Epidermal melanocyte (primary cell): ENCODE data around the gene PAQR3.
A peak's percentile ranks its signal among the peaks of the same experiment; 100 is the strongest.
"Not testable (repeated sequence)": the region's sequence is repeated elsewhere in the genome, so short reads cannot be mapped to it uniquely, and the experiment has no call there.

Experiments
- DNase-seq: peaks from one replicate; pipeline ENCODE4 v3.0.0; 2011; ENCODE audit warnings: low spot score; ENCODE audit not compliant: insufficient read length

PAQR3 gene

DNA sequence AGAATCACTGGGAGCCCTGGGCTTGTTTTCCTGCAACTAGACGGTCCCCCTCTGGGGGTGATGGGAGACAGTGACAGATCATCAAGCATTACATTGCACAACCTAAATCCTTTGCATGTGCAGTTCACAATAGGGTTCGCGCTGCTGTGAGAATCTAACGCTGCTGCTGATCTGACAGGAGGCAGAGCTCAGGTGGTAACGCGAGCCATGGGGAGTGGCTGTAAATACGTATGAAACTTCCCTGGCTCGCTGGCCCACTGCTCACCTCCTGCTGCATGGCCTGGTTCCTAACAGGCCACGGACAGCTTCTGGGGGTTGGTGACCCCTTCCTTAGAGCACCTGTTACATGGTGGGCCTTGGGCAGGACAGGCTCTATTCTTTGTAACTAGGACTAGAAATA, 10.4 kb downstream of the PAQR3 start:
- DNase-seq, result no peak

DNA sequence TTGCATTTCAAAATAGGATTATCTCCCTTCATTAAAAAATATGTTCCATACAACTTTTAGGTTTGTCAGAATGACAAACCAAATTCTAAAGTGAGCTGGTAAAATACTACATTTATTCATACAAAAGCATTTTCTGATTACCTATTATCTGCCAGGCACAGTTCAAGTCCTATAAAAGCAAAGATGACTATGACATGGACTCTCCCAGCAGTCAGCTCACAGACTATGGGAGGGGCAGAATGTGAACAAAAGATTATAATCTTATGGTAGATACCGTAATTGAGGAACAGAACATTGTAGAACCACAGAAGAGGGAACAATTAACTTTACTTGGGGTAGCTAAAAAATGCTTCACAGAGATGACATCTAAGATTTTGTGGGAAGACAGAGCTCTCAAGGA, 12.4 kb downstream of the PAQR3 start:
- no peak for DNase-seq

DNA sequence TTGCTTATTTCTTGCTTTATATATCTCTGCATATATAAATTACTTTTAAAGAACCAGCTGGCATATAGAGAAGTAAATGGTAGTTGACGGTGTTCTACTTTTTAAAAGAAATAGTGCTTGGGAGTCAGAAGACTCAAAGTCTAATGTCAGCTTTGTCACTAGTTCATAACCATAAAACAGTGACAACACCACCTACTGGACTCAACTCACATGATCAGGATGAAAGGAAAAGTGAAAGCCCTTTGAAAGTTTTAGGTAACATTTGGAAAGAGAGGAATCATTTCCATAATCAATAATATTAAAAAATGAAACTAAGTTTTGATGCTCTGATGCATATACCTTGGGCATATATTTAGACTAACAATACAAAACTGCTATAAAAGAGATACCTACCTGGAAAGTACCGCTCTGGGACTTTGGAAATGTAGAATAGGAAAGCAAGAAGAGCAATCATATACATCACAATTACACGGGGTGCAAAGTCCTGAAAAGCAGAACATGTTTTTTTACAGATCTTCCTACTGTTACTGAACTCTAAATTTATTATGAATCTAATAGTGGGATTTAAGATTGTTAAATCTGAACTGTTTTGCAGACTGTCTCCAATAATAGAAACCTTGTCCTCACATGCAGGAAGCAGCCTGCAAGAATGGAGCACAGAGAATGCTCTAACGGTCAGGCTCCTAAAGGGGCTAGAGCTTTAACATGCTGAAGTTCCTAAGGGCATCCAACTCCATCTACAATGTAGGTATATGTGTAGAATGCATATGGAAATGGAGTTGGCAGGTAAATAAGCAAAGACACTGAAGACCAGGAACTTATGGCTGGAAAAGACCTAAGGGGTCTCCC, 15.6 kb downstream of the PAQR3 start:
- DNase-seq, result no peak

DNA sequence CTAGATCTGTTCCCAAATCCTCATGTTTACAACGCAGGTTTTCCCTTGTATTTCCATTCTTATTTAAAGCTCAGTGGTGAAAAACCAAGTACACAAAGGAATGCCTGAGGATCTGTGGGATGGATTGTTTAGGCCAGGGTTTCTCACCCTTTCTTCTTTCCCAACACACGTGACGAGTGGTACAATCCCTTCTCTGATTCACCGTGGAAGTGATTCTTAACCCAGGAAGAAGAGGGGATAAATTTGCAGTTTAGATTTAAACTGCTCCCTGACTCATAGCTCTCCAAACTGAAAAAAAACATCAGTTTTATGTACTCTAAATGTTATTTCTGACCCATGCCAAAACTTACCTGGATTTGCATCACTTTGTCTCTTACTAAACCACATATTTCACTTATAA, 17.0 kb downstream of the PAQR3 start:
- DNase-seq, result no peak

DNA sequence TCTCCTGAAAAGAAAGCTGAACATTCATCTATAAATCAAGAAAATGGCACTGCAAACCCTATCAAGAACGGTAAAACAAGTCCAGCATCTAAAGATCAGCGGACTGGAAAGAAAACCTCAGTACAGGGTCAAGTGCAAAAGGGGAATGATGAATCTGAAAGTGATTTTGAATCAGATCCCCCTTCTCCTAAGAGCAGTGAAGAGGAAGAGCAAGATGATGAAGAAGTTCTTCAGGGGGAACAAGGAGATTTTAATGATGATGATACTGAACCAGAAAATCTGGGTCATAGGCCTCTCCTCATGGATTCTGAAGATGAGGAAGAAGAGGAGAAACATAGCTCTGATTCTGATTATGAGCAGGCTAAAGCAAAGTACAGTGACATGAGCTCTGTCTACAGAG, 28.6 kb downstream of the PAQR3 start:
- DNase-seq, result no peak

DNA sequence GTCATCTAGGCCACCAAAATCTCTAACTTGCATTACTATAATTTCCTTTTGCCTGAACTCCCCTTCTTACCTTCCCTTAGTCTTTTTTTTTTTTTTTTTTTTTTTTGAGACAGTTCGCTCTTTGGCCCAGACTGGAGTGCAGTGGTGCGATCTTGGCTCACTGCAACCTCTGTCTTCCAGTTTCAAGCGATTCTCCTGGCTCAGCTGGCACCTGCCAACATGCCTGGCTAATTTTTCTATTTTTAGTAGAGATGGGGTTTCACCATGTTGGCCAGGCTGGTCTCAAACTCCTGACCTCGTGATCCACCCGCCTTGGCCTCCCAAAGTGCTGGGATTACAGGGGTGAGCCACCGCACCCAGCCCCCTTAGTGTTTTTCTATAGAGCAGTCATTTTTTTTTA, 30.3 kb downstream of the PAQR3 start:
- DNase-seq, result not testable (repeated sequence)

DNA sequence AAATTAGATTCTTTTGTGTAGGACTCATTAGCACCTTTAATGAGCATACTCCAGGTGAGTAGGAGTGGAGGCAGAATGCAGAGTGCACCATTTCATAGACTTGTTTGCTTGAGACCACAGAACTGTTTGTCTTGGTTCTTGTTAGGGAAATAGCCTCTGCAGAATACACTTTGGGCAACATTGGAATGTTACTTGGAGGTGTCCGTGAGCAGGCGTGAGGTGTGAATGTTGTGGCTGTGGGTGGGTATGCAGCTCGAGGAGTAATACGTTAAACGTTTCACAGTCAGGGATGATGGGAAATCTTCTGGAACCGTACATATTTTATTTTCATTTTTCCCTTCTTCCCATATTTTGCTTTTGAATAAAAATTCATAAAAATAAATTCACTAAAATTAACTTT, 31.6 kb downstream of the PAQR3 start:
- no peak for DNase-seq

DNA sequence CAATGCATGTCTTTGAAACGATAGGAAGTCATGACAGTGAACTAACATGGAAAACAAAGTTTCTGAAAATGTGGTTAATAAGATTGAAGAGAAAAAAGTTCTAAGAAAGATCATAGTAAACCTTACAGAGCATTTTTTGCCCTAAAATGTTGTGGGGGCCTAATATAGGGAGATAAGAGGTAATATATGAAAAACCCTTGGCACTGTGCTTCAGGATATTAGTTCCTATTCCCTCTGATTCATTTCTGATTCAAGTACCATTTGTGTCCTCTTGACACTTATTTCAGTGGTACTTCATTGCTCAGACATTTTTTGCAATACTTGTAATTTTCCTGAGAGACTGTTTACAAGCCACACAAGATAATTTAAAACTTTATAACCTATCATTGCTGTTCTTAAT, 35.1 kb downstream of the PAQR3 start:
- DNase-seq, result no peak

DNA sequence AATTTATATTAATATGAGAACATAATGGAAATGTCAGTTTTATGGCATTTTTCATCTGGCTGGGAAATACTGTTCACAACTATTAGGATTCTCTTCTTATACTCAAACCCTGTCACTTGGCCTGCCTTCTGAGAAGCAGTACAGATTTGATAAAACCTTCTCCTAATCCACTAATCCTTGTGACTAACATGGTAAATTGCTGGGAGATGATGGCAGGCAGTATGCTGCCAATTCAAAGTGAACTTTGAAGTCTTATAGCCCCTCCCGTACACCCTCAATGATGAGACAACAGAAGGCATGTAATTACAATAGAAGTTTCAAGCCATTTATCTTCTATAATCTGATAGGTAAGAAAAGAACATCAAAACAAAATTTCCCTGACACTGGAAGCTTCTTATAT, 36.9 kb downstream of the PAQR3 start:
- DNase-seq, result no peak

DNA sequence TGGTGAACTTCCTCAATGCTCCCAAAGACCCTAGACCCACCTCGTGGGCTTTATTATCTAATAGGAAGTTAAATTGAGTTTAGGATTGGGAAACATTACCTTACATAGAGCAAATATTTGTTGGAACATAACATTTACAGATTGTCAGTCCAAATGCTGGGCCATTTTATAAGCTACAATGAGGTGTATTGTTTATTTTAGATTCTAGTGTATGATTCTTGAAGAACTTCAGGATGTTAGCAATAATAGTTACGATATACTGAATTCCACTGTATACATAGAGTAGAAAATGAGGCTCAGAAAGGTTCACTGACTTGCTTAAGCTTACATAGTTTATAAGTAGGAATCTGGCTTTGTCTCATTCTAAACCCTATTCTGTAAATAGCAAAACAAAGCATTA, 37.4 kb downstream of the PAQR3 start:
- DNase-seq, result no peak

DNA sequence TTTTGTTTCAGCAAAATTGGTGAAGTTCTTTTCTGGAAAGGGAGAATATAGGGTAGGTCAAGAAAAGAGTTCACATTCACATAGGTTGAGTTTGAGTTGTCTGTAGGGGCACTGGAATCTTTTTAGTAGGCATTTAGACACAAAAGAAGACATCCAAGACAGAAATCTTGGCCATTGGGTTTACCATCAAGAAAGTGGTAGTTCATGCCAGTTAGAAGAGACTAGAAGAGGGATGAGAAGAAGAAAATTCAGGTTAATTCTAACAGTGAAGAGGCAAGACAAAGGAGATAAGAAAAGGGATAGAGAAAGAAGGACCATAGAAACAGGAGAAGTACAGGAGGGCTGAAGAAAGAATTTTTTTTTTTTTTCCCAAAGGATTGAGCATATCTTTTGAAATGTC, 39.9 kb downstream of the PAQR3 start:
- DNase-seq, result no peak

DNA sequence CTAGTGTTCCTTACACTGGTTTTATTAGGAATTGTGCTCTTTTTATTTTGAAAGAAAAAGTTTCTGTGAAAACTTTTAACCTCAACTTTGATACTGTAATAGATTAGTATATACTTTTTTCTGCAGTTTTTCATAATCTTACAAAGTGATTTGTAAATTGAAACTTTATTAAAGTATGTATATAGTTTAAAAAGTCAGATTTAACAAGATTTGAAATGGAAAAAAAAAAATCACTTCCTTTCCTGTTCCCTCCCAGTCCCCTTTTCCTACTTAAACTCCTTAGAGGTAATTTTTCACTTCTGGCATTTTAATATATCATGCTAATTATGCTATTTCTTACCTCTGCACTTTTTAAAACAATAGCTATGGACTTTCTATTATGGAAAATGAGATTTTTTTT, 49.3 kb downstream of the PAQR3 start:
- no peak for DNase-seq

DNA sequence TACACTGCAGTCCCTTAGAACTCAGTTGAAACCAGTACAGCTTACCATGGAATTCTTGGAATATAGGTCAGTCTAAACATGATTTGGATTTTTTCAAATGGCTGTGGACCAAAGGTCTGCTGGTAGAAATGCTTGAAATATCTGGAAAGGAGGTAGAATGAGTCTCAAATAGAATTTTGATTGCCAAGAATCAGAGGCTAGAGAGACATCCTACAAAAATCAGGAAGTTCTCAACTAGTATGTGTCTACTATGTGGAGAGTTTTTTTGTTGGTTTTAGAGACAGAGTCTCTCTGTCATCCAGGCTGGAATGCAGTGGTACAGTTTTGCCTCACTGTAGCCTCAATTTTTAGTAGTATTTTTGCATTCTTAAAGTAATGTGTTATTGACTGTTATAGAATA, 53.6 kb downstream of the PAQR3 start:
- no peak for DNase-seq

DNA sequence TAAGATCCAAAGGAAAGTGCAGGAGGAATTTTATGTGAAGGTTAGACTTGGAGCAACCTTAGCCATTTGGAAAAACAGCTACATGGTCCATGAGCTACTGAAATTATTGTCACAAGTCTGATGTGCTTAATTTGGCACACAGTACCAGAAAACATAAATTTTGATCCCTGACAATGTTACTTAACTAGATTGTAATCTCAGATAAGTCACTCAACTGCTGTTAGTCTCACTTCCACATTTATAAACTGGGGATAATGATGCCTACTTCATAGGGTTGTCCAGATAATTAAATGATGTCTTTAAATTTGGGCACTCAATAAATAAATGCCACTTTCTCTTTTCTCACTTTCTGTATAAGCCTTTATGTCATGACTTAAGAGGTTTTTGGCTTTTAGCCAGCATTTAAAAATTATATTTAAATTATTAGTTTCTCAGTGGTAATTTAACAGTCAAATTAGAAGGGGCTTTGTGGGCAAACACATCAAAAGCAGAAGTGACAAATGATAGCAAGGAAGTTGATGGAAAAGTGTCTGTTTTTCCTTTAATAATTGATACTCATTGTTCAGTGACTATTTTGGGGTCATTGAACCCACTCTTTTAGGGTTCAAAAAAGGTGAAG, 58.3 kb downstream of the PAQR3 start:
- DNase-seq, result no peak

DNA sequence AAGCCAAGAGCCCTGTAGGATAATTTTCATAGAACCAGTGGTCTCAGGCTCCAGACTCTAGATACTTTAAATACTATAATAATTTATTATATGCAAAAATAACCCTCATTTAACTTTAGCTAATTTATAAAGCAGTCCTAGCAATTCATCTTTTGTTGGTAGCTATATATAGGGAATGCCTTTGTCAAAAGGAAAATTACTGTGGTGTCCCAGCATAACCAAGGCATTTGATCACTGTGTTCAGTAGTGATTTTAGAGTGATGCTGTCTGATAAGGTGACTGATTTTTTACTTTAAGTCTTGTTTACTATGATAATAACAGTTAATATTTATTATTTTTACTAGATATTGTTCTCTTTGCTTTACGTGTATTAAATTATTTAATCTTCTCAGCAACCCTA, 61.2 kb downstream of the PAQR3 start:
- DNase-seq, result no peak

DNA sequence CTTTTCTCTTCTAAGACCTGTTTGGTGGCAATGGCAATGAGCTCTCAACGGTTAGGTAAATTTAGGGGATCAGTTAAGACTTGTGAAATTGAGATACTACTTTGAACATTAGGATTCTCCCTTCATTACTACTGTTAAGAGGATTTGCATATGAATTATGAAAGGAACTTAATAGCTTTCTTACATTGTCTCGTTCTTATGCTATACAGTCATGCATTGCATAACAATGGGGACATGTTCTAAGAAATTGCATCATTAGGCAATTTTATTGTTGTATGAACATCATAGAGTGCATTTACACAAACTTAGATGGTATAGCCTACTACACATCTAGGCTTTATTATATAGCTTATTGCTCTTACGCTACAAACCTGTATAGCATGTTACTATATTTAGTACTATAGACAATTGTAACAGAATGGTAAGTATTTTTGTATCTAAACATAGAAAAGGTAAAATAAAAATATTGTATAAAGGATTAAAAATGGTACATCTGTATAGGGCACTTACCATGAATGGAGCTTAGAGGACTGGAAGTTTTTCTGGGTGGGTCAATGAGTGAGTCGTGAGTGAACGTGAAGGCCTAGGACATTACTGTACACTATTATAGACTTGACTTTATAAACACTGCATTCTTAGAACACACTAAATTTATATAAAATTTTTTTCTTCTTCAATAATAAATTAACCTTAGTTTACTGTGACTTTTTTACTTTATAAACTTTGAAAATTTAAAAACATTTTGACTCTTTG, 62.5 kb downstream of the PAQR3 start:
- DNase-seq, result no peak

DNA sequence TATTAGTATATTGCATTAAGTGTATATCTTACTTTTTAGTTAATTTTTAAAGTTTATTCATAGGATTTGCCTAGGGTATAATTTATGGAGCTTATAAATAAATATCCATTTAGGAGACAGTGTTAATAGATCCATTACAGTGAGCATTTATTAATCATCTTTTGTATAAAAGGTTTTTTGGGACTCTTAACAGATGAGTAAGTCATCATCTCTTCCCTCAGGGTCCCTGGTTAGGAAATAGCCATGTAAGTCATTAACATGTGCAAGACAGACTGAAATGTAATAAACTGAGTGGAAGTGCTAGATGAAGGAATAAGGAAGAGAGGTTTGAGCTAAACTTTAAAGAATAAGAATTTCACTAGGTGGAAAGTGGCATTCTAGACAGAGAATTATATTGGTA, 69.2 kb downstream of the PAQR3 start:
- DNase-seq, result no peak

DNA sequence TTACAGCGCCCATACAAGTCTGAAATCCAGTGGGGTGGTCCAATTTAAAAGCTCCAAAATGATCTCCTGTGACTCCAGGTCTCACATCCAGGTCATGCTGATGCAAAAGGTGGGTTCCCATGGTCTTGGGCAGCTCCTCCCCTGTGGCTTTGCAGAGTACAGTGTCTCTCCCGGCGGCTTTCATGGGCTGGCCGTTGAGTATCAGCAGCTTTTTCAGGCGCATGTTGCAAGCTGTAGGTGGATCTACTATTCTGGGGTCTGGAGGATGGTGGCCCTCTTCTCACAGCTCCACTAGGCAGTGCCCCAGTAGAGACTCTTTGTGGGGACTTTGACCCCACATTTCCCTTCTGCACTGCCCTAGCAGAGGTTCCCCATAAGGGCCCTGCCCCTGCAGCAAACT, 70.5 kb downstream of the PAQR3 start:
- DNase-seq, result not testable (repeated sequence)

DNA sequence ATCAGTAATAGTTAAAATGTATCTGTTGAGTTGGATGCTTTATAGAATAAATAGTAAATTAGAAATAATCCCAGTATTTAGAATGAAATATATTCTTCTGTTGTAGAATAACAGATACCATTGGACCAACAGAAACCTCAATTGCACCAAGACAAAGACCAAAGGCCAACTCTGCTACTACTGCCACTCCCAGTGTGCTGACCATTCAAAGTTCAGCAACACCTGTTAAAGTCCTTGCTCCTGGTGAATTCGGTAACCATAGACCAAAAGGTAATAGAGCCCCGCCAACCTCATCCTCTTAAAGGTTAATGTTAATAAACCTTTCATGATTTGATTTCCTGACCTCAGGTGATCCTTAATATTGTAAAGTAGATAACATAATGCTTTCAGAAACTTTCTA, 73.8 kb downstream of the PAQR3 start:
- DNase-seq, result no peak

DNA sequence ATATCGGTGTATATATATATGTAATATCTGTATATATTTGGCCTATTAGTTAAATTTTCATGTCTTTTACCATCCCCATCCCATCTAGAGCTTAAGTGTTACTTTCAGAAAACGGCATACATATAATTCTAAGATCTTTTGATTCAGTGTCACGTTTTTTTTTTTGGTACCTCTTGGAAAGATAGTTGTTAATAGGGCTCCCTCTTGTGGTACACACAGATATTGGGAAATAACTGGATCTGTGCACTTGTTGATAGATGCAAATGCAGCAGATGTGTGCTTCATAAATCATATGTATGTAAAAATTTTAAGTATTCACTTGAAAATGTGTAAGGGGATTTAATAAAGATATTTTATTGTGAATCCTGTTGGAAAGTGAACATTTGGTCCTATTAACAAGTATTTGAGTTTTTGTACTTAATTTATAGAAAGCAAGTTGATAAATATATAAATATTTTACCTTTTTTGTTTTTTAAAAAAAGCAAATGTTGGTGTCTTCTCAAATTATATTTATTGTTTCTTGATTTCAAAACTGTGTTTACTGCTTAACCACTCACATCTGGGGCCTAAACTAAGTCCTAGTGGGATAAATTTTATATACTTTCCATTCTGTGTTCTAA, 74.7 kb downstream of the PAQR3 start:
- peak; percentile 36 for DNase-seq

DNA sequence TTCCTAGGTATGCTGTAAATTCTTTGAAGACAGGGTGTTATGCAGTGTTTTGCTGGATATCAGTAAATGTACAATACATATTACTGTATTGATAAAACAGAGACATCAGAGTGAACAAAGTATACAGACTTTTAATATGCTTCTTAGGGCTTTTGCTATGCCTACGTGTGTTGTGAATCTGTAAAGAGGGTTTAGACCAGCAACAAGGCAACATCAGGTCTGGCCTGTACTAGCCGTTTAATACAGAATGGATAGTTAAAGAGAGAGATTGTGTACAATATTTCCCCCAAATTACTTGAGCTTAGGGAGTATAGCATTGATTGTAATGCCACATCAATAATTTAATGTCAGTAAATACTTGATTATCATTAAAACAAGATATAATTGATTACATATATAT, 75.2 kb downstream of the PAQR3 start:
- DNase-seq, result no peak

DNA sequence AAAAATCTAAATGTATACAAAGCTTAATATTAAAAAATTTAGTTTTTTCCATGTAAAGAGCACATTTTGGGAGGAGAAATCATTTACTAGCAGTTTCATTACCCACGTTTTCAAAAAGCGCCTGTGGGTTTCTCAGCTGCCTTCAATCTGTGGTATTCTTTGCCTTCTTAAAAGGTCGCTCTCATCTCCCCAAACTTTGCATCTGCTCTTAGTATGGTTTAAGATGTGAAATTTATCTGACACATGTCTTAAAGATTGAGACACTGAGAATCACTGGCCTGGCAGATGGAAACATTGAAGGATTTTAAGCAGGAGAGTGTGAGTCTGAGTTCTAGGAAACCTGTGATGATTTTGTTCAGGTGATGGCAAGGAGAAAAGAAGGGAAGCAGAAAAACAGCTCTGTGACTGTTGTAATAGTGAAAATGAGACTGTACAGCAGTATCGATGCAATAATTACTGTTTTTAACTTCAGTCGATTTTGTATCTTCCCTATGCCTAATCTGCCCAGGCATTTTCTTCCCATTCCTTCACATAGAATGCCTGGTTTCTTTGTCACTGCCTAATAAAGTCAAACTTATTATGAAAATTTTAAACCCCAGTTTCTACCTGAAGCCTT, 75.9 kb downstream of the PAQR3 start:
- DNase-seq, result no peak
